ENCODE results near the gene SCML2.

Gene SCML2

GRCh38 chrX:18252644-18253359 lies 101.7 kb downstream of the SCML2 start:
- TF ChIP-seq, protein P1, sequence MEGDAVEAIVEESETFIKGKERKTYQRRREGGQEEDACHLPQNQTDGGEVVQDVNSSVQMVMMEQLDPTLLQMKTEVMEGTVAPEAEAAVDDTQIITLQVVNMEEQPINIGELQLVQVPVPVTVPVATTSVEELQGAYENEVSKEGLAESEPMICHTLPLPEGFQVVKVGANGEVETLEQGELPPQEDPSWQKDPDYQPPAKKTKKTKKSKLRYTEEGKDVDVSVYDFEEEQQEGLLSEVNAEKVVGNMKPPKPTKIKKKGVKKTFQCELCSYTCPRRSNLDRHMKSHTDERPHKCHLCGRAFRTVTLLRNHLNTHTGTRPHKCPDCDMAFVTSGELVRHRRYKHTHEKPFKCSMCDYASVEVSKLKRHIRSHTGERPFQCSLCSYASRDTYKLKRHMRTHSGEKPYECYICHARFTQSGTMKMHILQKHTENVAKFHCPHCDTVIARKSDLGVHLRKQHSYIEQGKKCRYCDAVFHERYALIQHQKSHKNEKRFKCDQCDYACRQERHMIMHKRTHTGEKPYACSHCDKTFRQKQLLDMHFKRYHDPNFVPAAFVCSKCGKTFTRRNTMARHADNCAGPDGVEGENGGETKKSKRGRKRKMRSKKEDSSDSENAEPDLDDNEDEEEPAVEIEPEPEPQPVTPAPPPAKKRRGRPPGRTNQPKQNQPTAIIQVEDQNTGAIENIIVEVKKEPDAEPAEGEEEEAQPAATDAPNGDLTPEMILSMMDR (IDR thresholded peaks at IDR 0.05) = no peak

GRCh38 chrX:18228069-18228468 lies 126.4 kb downstream of the SCML2 start:
- TF ChIP-seq, protein P1 (IDR thresholded peaks at IDR 0.05) = no peak

DNA sequence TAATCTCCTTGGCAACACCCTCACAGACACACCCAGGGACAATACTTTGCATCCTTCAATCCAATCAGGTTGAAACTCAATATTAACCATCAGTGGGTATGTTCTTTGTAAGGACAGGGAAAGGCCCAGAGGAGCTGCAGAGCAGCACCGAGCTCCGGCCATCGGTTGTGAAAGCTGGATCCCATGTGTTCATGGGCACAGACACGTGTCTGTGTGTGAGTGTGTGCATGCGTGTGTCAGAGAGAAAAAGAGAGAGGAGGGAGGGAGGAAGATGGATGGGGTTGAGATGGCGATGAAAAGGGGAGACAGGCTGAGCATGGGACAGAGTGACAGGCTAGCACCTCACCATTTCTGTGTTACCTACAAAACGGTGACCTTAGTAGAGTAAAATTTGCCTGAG lies 127.0 kb downstream of the SCML2 start:
- TF ChIP-seq, protein P1 (IDR thresholded peaks at IDR 0.05) = no peak

- TF ChIP-seq, protein P1 (IDR thresholded peaks at IDR 0.05) = no peak
Measured at GRCh38 chrX:18220786-18221185, 133.7 kb downstream of the SCML2 start, which contains the start of gene BEND2. Gene BEND2 (minus strand): TSS chrX:18220886. CDS start chrX:18220750, 136 bp downstream.

DNA sequence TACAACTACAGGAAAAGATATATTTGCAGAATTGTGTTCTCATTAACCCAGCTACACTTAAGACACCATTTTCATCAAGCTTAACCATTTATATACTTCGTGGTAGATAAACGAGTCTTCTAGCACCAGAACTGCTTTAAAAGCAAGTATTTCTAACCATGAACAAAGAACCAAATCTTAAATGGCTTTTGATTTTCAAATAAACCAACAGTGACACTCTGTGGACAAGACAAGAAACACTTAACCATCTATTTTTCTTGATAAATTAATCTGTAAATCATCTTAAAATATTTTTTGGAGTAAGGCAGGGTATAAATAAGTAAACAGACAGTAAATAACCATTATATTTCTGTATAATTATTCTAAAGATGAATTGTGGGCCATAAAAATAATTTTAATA lies 144.0 kb downstream of the SCML2 start:
- TF ChIP-seq, protein P1 (IDR thresholded peaks at IDR 0.05) = peak; percentile 38; the same call in 1 of the 2 replicates

- TF ChIP-seq, protein P1 (IDR thresholded peaks at IDR 0.05) = no peak
Measured at GRCh38 chrX:18206657-18207056, 147.8 kb downstream of the SCML2 start.

DNA sequence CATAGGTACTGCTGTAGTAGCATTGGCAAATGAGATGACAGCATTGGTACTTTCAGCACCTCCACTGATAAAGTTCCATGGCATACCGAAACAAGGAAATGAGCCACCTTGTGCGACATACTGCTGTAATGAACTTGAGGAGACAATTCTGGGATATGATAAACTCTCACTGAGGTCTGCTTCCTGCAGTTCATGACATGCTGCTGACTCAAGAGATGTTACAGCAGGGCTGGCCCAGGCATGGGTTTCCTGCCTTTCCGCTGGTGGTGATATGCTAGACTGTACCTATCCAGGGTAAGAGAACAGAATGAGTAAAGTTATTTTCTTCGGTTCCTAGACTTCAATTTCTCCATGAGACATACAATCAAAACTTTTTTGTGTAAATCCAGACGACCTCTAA lies 150.9 kb downstream of the SCML2 start:
- TF ChIP-seq, protein P1 (IDR thresholded peaks at IDR 0.05) = no peak
